ENCODE data around the gene TIMM44. TPM values are rescaled to one million over a fixed set of nuclear protein-coding genes. Genes with fewer than 3 reads are reported as not detected.

Gene TIMM44
- polyA plus RNA-seq, 1 of the 3 experiments (the other 2 are of a cell fraction), result 49.7 TPM

DNA sequence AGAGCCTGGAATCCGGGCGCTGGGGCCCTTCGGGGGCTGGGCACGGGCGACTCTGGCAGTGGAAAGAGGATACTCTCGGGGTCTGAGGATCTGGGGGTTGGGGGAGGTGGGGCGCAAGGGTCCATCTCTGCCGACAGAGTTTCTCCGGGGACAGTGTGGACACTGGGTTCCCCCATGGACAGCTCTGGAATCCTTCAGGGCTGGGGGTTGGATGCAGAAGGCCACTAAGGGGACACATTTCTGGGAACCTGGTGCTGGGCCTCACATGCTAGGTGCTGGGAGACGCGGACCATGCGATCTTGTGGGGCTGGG, 26.6 kb downstream of the TIMM44 start:
- H3K9me3 ChIP-seq, result no peaks in the 10 kb centered on the region
- H3K9me2 ChIP-seq, result no peaks in the 10 kb centered on the region
- 17% methylated on average over 1 of the region's 12 CpGs for WGBS (ENCODE audit: low lambda C conversion rate)
- no peak overlapping the region for H2AFZ ChIP-seq (ENCODE audit: low read depth)
- H3K27me3 ChIP-seq (ENCODE audit: insufficient read depth), result peaks cover 7% of the 10 kb centered on the region; the same call in 1 of the 2 replicates
- H3K4me1 ChIP-seq (ENCODE audit: control insufficient read depth in 1 of 2, insufficient read depth in 2 of 2, low read depth in 1 of 2, low read length in 1 of 2), result peaks cover 8 to 24% of the 10 kb centered on the region in 2 experiments; a peak in 2 of 4 replicates
- ChIA-PET CTCF (interaction anchor here (1.4 to 5.0 kb wide), 5 partner anchors 13 to 85 kb away, joined by 5 to 36 read pairs (median 26); partner anchors contain the start of genes MAP2K7 and TIMM44), POLR2A (interaction anchor here (0.7 to 2.2 kb wide), 5 partner anchors 9 to 55 kb away, joined by 3 to 6 read pairs (median 4); partner anchors contain the start of genes MAP2K7 and PRR36)
- peaks cover 0 to 17% of the 10 kb centered on the region in 2 experiments for H3K36me3 ChIP-seq (replicated peaks in 1 of 2; ENCODE audit: control insufficient read depth in 1 of 2, insufficient read depth in 2 of 2, low read length in 1 of 2)
- H3K4me2 ChIP-seq, result 0 out of 2 replicates have a peak overlapping the region, but pooled peaks have one; percentile 57
- no peak for DNase-seq
- peak overlapping the region; percentile 37 to 43; a peak in 3 of 4 replicates for H3K4me3 ChIP-seq (ENCODE audit: low read depth in 2 of 2, low read length in 1 of 2)
- H3K9ac ChIP-seq, result no peak overlapping the region
- H3K79me2 ChIP-seq (ENCODE audit: insufficient read depth), result peaks cover 10% of the 10 kb centered on the region; the same call in 1 of the 2 replicates
- peaks cover 10% of the 10 kb centered on the region for H3F3A ChIP-seq (replicated peaks; ENCODE audit: insufficient read depth)
- peaks cover 6% of the 10 kb centered on the region for H4K20me1 ChIP-seq (ENCODE audit: insufficient read depth)
- H3K27ac ChIP-seq (ENCODE audit: low read depth in 2 of 2, low read length in 1 of 2), result no peak overlapping the region
- TF ChIP-seq, protein P1, sequence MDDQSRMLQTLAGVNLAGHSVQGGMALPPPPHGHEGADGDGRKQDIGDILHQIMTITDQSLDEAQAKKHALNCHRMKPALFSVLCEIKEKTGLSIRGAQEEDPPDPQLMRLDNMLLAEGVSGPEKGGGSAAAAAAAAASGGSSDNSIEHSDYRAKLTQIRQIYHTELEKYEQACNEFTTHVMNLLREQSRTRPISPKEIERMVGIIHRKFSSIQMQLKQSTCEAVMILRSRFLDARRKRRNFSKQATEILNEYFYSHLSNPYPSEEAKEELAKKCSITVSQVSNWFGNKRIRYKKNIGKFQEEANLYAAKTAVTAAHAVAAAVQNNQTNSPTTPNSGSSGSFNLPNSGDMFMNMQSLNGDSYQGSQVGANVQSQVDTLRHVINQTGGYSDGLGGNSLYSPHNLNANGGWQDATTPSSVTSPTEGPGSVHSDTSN (IDR thresholded peaks at IDR 0.05), result no peak
- no peak for TF ChIP-seq RXRA (IDR thresholded peaks at IDR 0.05; ENCODE audit: borderline replicate concordance, low read depth)
- TF ChIP-seq RAD21 (IDR thresholded peaks at IDR 0.05; ENCODE audit: low read length), result no peak
- no peak for TF ChIP-seq FOXJ3 (CRISPR knock-in tag; IDR thresholded peaks at IDR 0.05)
- TF ChIP-seq EP300 (IDR thresholded peaks at IDR 0.05; ENCODE audit: borderline replicate concordance in 1 of 2, low read depth in 1 of 2, low read length in 1 of 2), result no peak

DNA sequence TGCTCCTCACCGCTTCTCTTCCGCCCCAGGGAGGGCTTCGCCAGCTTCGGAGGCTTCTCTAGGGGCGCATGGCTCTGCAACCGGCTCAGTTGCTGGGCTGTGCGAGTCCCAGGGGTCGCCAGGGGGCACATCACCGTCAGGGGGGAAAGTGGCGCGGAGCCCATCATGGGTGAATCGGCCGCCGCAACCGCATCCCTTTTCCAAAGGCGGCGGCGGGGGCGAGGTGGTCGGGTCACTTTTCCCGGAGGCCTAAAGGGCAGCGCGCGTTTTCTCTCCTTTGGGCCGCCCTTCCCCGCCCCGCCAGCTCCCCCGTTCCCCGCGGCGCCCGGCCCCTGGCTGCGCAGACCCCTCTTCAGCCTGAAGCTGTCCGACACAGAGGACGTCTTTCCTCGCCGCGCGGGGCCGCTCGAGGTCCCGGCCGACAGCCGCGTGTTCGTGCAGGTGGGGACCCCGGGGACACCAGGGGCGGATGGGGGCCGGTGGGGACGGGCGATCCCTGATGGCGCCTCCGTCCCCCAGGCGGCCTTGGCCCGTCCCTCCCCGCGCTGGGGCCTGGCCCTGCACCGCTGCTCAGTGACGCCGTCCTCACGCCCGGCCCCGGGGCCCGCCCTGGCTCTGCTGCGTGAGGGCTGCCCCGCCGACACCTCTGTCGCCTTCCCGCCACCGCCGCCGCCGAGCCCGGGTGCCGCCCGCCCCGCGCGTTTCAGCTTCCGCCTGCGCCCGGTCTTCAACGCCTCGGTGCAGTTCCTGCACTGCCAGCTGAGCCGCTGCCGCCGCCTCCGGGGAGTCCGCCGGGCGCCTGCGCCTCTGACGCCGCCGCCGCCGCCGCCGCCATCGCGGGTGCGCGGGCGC, 27.1 kb downstream of the TIMM44 start:
- Histone ChIP-seq H3F3A (replicated peaks; ENCODE audit: insufficient read depth) (peaks cover 10% of the 10 kb centered on the region), H3K4me3 (ENCODE audit: low read depth in 2 of 2, low read length in 1 of 2) (peak overlapping the region; percentile 37 to 43; a peak in 3 of 4 replicates), H3K4me1 (ENCODE audit: control insufficient read depth in 1 of 2, insufficient read depth in 2 of 2, low read depth in 1 of 2, low read length in 1 of 2) (peaks cover 2 to 18% of the 10 kb centered on the region in 2 experiments; a peak in 2 of 4 replicates), H3K9me2 (no peaks in the 10 kb centered on the region), H3K36me3 (replicated peaks in 1 of 2; ENCODE audit: control insufficient read depth in 1 of 2, insufficient read depth in 2 of 2, low read length in 1 of 2) (peaks cover 0 to 17% of the 10 kb centered on the region in 2 experiments), H3K27ac (ENCODE audit: low read depth in 2 of 2, low read length in 1 of 2) (no peak overlapping the region), H3K9ac (no peak overlapping the region), H3K4me2 (peak overlapping the region; percentile 57), H3K9me3 (no peaks in the 10 kb centered on the region), H2AFZ (ENCODE audit: low read depth) (no peak overlapping the region), H4K20me1 (ENCODE audit: insufficient read depth) (0 out of 2 replicates have a peak, but pooled peaks cover under 1% of the 10 kb centered on the region), H3K27me3 (ENCODE audit: insufficient read depth) (peaks cover 7% of the 10 kb centered on the region; the same call in 1 of the 2 replicates), H3K79me2 (ENCODE audit: insufficient read depth) (peaks cover 4% of the 10 kb centered on the region; the same call in 1 of the 2 replicates)
- DNase-seq, result peak; percentile 68
- POLR2A ChIA-PET, result interaction anchor here (0.7 to 2.2 kb wide), 5 partner anchors 8 to 54 kb away, joined by 3 to 6 read pairs (median 4); partner anchors contain the start of genes MAP2K7 and PRR36
- CTCF ChIA-PET, result interaction anchor here (1.4 to 5.0 kb wide), 4 partner anchors 13 to 85 kb away, joined by 5 to 26 read pairs (median 20); partner anchors contain the start of genes MAP2K7 and TIMM44
- WGBS (ENCODE audit: low lambda C conversion rate), result no CpG with 5 or more reads among the region's 104 CpGs
- TF ChIP-seq ELF1 (IDR thresholded peaks at IDR 0.05) (no peak), NRF1 (IDR thresholded peaks at IDR 0.05; ENCODE audit: low read depth, low read length) (peak; percentile 38), SMC3 (IDR thresholded peaks at IDR 0.05; ENCODE audit: low read depth, low read length) (no peak), FOXM1 (IDR thresholded peaks at IDR 0.05; ENCODE audit: low read depth) (no peak)
- TF ChIP-seq, protein P2, sequence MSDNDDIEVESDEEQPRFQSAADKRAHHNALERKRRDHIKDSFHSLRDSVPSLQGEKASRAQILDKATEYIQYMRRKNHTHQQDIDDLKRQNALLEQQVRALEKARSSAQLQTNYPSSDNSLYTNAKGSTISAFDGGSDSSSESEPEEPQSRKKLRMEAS (IDR thresholded peaks at IDR 0.05; ENCODE audit: low read depth), result 0 out of 2 replicates have a peak, but pooled peaks have one; percentile 24
- TF ChIP-seq, protein P3, sequence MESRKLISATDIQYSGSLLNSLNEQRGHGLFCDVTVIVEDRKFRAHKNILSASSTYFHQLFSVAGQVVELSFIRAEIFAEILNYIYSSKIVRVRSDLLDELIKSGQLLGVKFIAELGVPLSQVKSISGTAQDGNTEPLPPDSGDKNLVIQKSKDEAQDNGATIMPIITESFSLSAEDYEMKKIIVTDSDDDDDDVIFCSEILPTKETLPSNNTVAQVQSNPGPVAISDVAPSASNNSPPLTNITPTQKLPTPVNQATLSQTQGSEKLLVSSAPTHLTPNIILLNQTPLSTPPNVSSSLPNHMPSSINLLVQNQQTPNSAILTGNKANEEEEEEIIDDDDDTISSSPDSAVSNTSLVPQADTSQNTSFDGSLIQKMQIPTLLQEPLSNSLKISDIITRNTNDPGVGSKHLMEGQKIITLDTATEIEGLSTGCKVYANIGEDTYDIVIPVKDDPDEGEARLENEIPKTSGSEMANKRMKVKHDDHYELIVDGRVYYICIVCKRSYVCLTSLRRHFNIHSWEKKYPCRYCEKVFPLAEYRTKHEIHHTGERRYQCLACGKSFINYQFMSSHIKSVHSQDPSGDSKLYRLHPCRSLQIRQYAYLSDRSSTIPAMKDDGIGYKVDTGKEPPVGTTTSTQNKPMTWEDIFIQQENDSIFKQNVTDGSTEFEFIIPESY (IDR thresholded peaks at IDR 0.05; ENCODE audit: borderline replicate concordance, low read depth), result no peak
- TF ChIP-seq, protein P1 (IDR thresholded peaks at IDR 0.05), result peak; percentile 13; the same call in 1 of the 2 replicates

All from SK-N-SH (cell line).